HAP-1 (cell line): Measurements from ENCODE around the gene C15orf62.

Experiments
- DNase-seq, 2 experiments: peaks; one replicate each; pipeline ENCODE4 v3.0.0-alpha.2; 2016 to 2020; ENCODE audit warnings: low spot score in 2 of 2
- H3K27me3 ChIP-seq: fragments of 250-450 bp; sonication (Bioruptor Pico); 2 replicates; pipeline ENCODE4 v1.5.1; 2020; ENCODE audit warnings: low read depth, mild to moderate bottlenecking, moderate library complexity
- H3K36me3 ChIP-seq: fragments of 250-450 bp; sonication (Bioruptor Pico); replicated peaks from 2 replicates; pipeline ENCODE4 v1.5.1; 2020; ENCODE audit warnings: mild to moderate bottlenecking
- H3K4me1 ChIP-seq: fragments of 250-450 bp; sonication (Bioruptor Pico); 2 replicates; pipeline ENCODE4 v1.5.1; 2020; ENCODE audit warnings: mild to moderate bottlenecking
- H3K4me3 ChIP-seq: fragments of 250-450 bp; sonication (Bioruptor Pico); 2 replicates; pipeline ENCODE4 v1.5.1; 2020; ENCODE audit warnings: mild to moderate bottlenecking, moderate library complexity
- H3K9me3 ChIP-seq: fragments of 250-450 bp; sonication (Bioruptor Pico); 2 replicates; pipeline ENCODE4 v1.5.1; 2020; ENCODE audit warnings: mild to moderate bottlenecking, moderate library complexity
- in situ Hi-C: fragments of 300-500 bp; cut with MboI; formaldehyde crosslinking; loops from 3 replicates; pipeline ENCODE4 v1.14.3; 2020; ENCODE audit warnings: low sequenced_read_pairs, inconsistent platforms, mixed read lengths

The C15orf62 gene

GRCh38 chr15:40803076-40803475 is 33.3 kb downstream of the C15orf62 start:
- no peaks in the 10 kb centered on the region for H3K36me3 ChIP-seq
- in situ Hi-C loops, result no loop called here
- no peaks in the 10 kb centered on the region for H3K27me3 ChIP-seq
- no peak for DNase-seq
- H3K4me3 ChIP-seq, result no peak overlapping the region
- H3K4me1 ChIP-seq, result peaks cover 25% of the 10 kb centered on the region
- H3K9me3 ChIP-seq, result no peaks in the 10 kb centered on the region

- Histone ChIP-seq H3K4me1 (peaks cover 23% of the 10 kb centered on the region), H3K27me3 (no peaks in the 10 kb centered on the region), H3K9me3 (no peaks in the 10 kb centered on the region), H3K4me3 (no peak overlapping the region), H3K36me3 (no peaks in the 10 kb centered on the region)
- DNase-seq, result no peak
- in situ Hi-C loops, result no loop called here
These were observed 33.9 kb downstream of the C15orf62 start for GRCh38 chr15:40803688-40804087.

- Histone ChIP-seq H3K9me3 (no peaks in the 10 kb centered on the region), H3K4me1 (peaks cover 12% of the 10 kb centered on the region), H3K27me3 (no peaks in the 10 kb centered on the region), H3K36me3 (no peaks in the 10 kb centered on the region; the same call in 1 of the 2 replicates), H3K4me3 (peak overlapping the region; percentile 87)
- DNase-seq, result no peak
- in situ Hi-C loops, result no loop called here
These were observed 36.9 kb downstream of the C15orf62 start for GRCh38 chr15:40806672-40807027.

DNA sequence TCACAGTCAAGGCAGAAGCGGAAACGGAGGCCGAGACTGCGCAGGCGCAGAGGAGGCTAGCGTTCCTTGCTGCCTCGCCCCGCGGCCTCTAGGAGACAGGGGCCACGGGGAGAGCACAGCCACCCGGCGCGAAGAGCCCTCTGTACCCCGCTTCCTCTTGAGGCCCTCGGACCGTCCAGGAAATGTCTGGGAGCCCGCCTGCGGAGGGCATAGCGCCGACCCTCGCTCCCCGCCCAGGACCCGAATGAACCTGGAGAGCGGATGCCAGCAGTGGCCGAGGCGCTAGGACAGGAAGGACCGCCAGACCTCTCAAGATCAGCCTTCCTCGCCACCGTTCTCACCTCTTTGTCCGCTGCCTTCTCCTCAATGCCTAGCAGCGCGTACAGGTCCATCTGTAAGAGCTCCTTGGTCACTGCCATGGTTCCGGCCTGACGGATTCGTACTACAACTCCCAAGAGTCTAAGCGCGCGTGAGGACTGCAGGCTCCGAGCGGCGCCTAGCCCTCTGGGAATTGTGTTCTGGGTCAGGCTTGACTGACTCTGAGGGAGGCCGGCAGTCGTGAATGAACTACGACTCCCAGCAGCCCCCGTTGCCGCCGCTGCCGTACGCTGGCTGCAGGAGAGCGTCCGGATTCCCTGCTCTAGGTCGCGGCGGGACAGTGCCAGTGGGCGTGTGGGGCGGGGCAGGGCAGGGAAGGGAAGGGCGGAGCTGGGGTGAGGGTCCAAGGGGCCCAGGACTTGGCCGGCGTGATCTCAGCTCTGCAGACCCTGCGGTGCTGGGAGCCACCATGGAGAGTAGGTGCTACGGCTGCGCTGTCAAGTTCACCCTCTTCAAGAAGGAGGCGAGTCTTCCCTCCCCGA is 37.5 kb downstream of the C15orf62 start, which contains the start of the genes DNAJC17 and ZFYVE19:
Gene DNAJC17, minus strand, starts transcription at position 446 of the 860 bp plus-strand sequence. Its CDS starts 27 bp downstream, at position 419.
Gene ZFYVE19, plus strand, starts transcription at position 62 of the 860 bp plus-strand sequence. Its CDS starts 501 bp downstream, at position 563.
- peak within 1 kb of the TSS; percentile 87 for H3K4me3 ChIP-seq
- H3K9me3 ChIP-seq, result no peaks in the 10 kb centered on the region
- in situ Hi-C loops, result no loop called here
- H3K36me3 ChIP-seq, result no peaks in the 10 kb centered on the region; the same call in 1 of the 2 replicates
- peaks cover 12% of the 10 kb centered on the region for H3K4me1 ChIP-seq
- H3K27me3 ChIP-seq, result no peaks in the 10 kb centered on the region
- DNase-seq, result peak; percentile 98

DNA sequence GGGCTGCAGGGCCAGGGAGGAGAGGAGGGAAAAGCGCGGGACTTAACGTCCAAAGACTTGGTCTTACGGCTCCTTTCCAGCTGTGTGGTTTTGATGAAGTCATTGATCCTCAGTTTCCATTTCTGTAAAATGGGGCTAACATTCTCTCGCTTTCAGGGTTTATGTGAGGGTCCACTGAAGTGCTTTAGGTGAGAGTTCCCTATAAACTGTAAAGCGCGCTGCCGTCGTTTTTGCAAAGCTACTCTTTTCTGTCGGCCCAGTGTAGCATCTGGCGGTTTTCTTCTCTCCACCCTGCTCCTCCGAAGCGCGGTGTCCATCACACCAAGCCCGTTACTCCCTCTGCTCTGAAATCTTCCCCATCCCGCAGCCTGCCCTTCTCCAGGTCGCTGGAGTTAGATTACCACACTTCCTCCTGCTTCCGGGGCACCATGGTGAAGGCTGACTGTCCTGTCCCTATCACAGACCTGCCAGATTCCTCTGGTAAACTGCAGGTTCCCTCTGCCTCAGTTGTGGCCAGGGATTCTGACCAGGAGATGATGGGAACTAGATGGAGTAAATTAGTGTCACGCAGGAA is 38.2 kb downstream of the C15orf62 start:
- DNase-seq, result peak in 1 of 2 experiments; percentile 36
- no peaks in the 10 kb centered on the region for H3K9me3 ChIP-seq
- H3K4me1 ChIP-seq, result peaks cover 12% of the 10 kb centered on the region
- no peaks in the 10 kb centered on the region for H3K27me3 ChIP-seq
- in situ Hi-C loops, result no loop called here
- peak overlapping the region; percentile 87 for H3K4me3 ChIP-seq
- no peaks in the 10 kb centered on the region; the same call in 1 of the 2 replicates for H3K36me3 ChIP-seq

GRCh38 chr15:40808861-40809450 is 39.2 kb downstream of the C15orf62 start:
- in situ Hi-C loops, result no loop called here
- no peak for DNase-seq
- no peak overlapping the region for H3K4me3 ChIP-seq
- H3K9me3 ChIP-seq, result no peaks in the 10 kb centered on the region
- peaks cover 12% of the 10 kb centered on the region for H3K4me1 ChIP-seq
- no peaks in the 10 kb centered on the region; the same call in 1 of the 2 replicates for H3K36me3 ChIP-seq
- H3K27me3 ChIP-seq, result no peaks in the 10 kb centered on the region

DNA sequence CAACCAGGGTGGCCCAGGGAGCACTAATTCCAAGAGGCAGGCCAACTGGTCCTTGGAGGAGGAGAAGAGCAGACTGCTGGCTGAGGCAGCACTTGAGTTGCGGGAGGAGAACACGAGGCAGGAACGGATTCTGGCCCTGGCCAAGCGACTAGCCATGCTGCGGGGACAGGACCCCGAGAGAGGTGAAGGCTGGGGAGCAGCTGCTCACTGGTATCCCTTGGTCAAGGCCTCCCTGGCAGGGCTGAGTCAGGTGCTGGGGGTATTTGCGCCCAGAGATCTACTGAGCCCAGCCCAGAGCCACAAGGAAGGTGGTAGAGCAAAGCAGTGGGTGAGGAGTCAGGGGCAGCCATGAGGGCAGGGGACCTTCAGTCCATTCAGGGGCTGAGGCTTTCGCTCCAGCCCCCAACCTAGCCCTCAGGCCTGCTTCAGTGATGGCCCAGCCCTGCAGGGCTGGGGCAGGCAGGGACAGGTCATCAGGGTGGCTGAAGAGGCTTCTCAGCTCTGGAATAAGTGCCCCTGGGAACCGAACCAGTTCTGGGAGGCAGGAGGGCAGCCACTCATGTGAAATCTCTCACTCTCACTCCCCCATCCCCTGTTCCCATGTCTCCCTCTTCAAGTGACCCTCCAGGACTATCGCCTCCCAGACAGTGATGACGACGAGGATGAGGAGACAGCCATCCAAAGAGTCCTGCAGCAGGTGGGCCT is 43.1 kb downstream of the C15orf62 start:
- DNase-seq, result no peak
- no peaks in the 10 kb centered on the region for H3K9me3 ChIP-seq
- no peak overlapping the region for H3K4me3 ChIP-seq
- in situ Hi-C loops, result no loop called here
- peaks cover 6% of the 10 kb centered on the region for H3K4me1 ChIP-seq
- no peaks in the 10 kb centered on the region; the same call in 1 of the 2 replicates for H3K36me3 ChIP-seq
- no peaks in the 10 kb centered on the region for H3K27me3 ChIP-seq

DNA sequence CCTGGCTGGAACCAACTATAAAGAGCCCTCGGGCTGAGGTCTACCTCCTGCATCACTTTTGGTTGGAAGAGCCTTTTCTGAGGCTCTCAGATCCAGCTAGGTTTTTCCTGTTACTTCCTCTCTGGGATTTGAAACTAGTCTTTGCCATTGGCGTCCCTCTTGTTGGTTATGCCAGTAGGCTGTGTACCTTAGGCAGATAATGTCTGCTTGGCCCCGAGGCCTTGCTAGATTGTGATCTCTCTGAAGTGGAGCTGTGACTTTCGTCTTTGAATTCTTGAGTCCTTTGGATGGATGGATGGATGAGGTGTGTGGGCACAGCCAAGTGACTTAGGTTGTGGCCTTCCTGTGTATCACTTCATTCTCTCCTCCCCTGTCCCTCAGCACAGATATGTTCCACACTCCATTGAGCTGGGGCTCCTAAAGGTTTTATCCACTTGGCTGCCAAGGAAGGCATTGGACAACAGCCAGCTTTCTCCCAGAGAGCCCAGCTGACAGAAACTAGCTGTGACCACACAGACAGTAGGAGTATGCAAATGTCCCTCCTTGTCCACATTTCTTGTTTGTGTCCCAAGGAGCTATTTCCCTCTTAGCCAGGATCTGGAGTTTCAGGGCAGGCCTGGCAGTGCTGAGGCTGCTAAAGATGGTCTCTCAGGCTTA is 45.4 kb downstream of the C15orf62 start:
- in situ Hi-C loops, result no loop called here
- H3K4me1 ChIP-seq, result no peaks in the 10 kb centered on the region
- H3K4me3 ChIP-seq, result no peak overlapping the region
- no peaks in the 10 kb centered on the region; the same call in 1 of the 2 replicates for H3K36me3 ChIP-seq
- H3K9me3 ChIP-seq, result no peaks in the 10 kb centered on the region
- H3K27me3 ChIP-seq, result no peaks in the 10 kb centered on the region
- DNase-seq, result no peak

DNA sequence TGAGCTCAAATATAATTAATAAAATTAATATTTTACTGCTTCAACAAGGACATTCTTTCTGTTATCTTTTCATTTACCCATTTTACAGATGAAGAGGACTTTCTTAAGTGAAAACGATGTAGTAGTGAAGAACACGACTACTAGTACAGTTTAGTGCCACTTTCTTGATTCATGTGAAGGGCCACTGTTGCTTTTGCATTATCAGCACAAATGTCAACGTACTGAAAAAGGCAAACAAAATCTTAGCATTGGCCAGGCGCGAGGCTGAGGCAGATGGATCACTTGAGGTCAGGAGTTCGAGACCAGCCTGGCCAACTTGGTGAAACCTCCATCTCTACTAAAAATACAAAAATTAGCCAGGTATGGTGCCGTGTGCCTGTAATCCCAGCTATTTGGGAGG is 49.3 kb downstream of the C15orf62 start:
- Histone ChIP-seq H3K9me3 (no peaks in the 10 kb centered on the region), H3K36me3 (no peaks in the 10 kb centered on the region), H3K27me3 (no peaks in the 10 kb centered on the region), H3K4me1 (no peaks in the 10 kb centered on the region), H3K4me3 (no peak overlapping the region)
- in situ Hi-C loops, result no loop called here
- DNase-seq, result no peak

DNA sequence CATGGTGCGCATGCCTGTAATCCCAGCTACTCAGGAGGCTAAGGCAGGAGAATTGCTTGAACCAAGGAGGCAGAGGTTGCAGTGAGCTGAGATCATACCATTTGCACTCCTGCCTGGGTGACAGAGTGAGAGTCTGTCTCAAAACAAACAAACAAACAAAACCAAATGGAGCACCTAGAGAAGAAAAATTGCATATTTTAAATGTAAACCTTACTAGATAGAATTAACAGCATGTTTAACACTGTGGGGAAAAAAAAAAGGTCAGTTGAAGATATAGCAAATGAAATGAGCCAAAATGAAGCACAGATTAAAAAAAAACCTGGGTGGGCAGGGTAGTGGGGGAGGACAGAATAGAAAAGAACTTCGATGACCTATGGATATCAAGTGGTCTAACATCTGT is 51.4 kb downstream of the C15orf62 start:
- Histone ChIP-seq H3K4me3 (no peak overlapping the region), H3K36me3 (no peaks in the 10 kb centered on the region), H3K27me3 (no peaks in the 10 kb centered on the region), H3K9me3 (no peaks in the 10 kb centered on the region), H3K4me1 (no peaks in the 10 kb centered on the region)
- DNase-seq, result no peak
- in situ Hi-C loops, result no loop called here
